Large intestine (tissue), 3 donors: ENCODE results near the gene NPM1. TPM values are rescaled to one million over a fixed set of nuclear protein-coding genes. Genes with fewer than 3 reads are reported as not detected.

Experiments
- DNase-seq, 2 donors: peaks; one replicate each; pipeline versions ENCODE4 v3.0.0 to v3.0.0-alpha.2; 2013
- H3K27ac ChIP-seq: one replicate; pipeline ENCODE4 v1.5.1; 2013; ENCODE audit warnings: low read length
- H3K27me3 ChIP-seq: 2 replicates; pipeline ENCODE4 v1.6.1; 2013; ENCODE audit warnings: low read length; ENCODE audit not compliant: control insufficient read depth, insufficient read depth
- H3K36me3 ChIP-seq: 2 replicates; pipeline ENCODE4 v1.6.1; 2013; ENCODE audit warnings: low read length; ENCODE audit not compliant: control insufficient read depth, insufficient read depth
- H3K4me1 ChIP-seq: one replicate; pipeline ENCODE4 v1.6.1; 2013; ENCODE audit warnings: low read length; ENCODE audit not compliant: control insufficient read depth, insufficient read depth
- H3K4me3 ChIP-seq: one replicate; pipeline ENCODE4 v1.5.1; 2013; ENCODE audit warnings: low read length
- H3K9me3 ChIP-seq: one replicate; pipeline ENCODE4 v1.6.1; 2013; ENCODE audit warnings: mild to moderate bottlenecking, low read depth, low read length, moderate library complexity; ENCODE audit not compliant: control insufficient read depth
- WGBS: methylation state at CpG from one replicate; pipeline ENCODE4 v1.1.5; 2013; ENCODE audit warnings: low lambda C conversion rate; ENCODE audit not compliant: insufficient coverage; 5-methylcytosine and 5-hydroxymethylcytosine counted together
- polyA plus RNA-seq: library from polyadenylated mRNA; unstranded; fragments of 120-200 nt; gene quantifications from one replicate; pipeline ENCODE4 v1.2.1, GENCODE V29; 2013

Gene NPM1
- polyA plus RNA-seq, 1 donor = 2,359 TPM

- Histone ChIP-seq H3K4me1 (no peaks in the 10 kb centered on the region), H3K27ac (no peak overlapping the region)
- WGBS = no CpG with 5 or more reads among the region's 20 CpGs
These were observed 39.9 kb downstream of the NPM1 start for GRCh38 chr5:171427318-171428167.

GRCh38 chr5:171428168-171428696 is 40.6 kb downstream of the NPM1 start:
- Histone ChIP-seq H3K9me3 (no peaks in the 10 kb centered on the region), H3K27ac (no peak overlapping the region), H3K36me3 (no peaks in the 10 kb centered on the region), H3K4me3 (no peak overlapping the region), H3K4me1 (no peaks in the 10 kb centered on the region), H3K27me3 (peaks cover 3% of the 10 kb centered on the region)
- WGBS = no CpG with 5 or more reads among the region's 9 CpGs
- no peak for DNase-seq

More at GRCh38 chr5:171427318-171428167, 39.9 kb downstream of the NPM1 start:
- H3K9me3 ChIP-seq = no peaks in the 10 kb centered on the region
- H3K36me3 ChIP-seq = no peaks in the 10 kb centered on the region
- peaks cover 5% of the 10 kb centered on the region for H3K27me3 ChIP-seq
- no peak for DNase-seq
- no peak overlapping the region for H3K4me3 ChIP-seq

GRCh38 chr5:171428809-171429542 is 41.3 kb downstream of the NPM1 start:
- no peak overlapping the region for H3K27ac ChIP-seq
- no peaks in the 10 kb centered on the region for H3K27me3 ChIP-seq
- H3K9me3 ChIP-seq = no peaks in the 10 kb centered on the region
- no CpG with 5 or more reads among the region's 16 CpGs for WGBS
- H3K4me1 ChIP-seq = no peaks in the 10 kb centered on the region
- no peak for DNase-seq
- no peak overlapping the region for H3K4me3 ChIP-seq
- H3K36me3 ChIP-seq = no peaks in the 10 kb centered on the region

GRCh38 chr5:171429543-171429910 is 41.9 kb downstream of the NPM1 start:
- Histone ChIP-seq H3K27me3 (no peaks in the 10 kb centered on the region), H3K27ac (no peak overlapping the region), H3K4me1 (no peaks in the 10 kb centered on the region), H3K9me3 (no peaks in the 10 kb centered on the region), H3K4me3 (no peak overlapping the region), H3K36me3 (no peaks in the 10 kb centered on the region)
- DNase-seq = no peak
- WGBS = no CpG with 5 or more reads among the region's 4 CpGs

- H3K9me3 ChIP-seq = no peaks in the 10 kb centered on the region
- no peaks in the 10 kb centered on the region for H3K27me3 ChIP-seq
- H3K4me3 ChIP-seq = no peak overlapping the region
- WGBS = no CpG with 5 or more reads among the region's 7 CpGs
- DNase-seq = no peak
- no peaks in the 10 kb centered on the region for H3K36me3 ChIP-seq
- H3K27ac ChIP-seq = no peak overlapping the region
- H3K4me1 ChIP-seq = no peaks in the 10 kb centered on the region
These were observed 43.7 kb downstream of the NPM1 start for GRCh38 chr5:171431251-171431777.

- Histone ChIP-seq H3K4me1 (no peaks in the 10 kb centered on the region), H3K9me3 (no peaks in the 10 kb centered on the region), H3K36me3 (no peaks in the 10 kb centered on the region), H3K27ac (no peak overlapping the region), H3K4me3 (no peak overlapping the region), H3K27me3 (no peaks in the 10 kb centered on the region)
- 100% methylated on average over 1 of the region's 8 CpGs for WGBS
- DNase-seq = no peak
These were observed 44.4 kb downstream of the NPM1 start for GRCh38 chr5:171432076-171432475.

- Histone ChIP-seq H3K27ac (no peak overlapping the region), H3K27me3 (no peaks in the 10 kb centered on the region), H3K36me3 (no peaks in the 10 kb centered on the region), H3K9me3 (no peaks in the 10 kb centered on the region), H3K4me1 (no peaks in the 10 kb centered on the region), H3K4me3 (no peak overlapping the region)
- no CpG with 5 or more reads among the region's 16 CpGs for WGBS
- DNase-seq = no peak
These were observed 45.1 kb downstream of the NPM1 start for GRCh38 chr5:171432583-171433351.

GRCh38 chr5:171433352-171433698 is 45.7 kb downstream of the NPM1 start:
- H3K9me3 ChIP-seq = no peaks in the 10 kb centered on the region
- no CpG with 5 or more reads among the region's 6 CpGs for WGBS
- no peaks in the 10 kb centered on the region for H3K4me1 ChIP-seq
- no peak overlapping the region for H3K4me3 ChIP-seq
- H3K36me3 ChIP-seq = no peaks in the 10 kb centered on the region
- H3K27ac ChIP-seq = no peak overlapping the region
- H3K27me3 ChIP-seq = no peaks in the 10 kb centered on the region
- DNase-seq = no peak

GRCh38 chr5:171433982-171434676 is 46.5 kb downstream of the NPM1 start:
- no peak for DNase-seq
- Histone ChIP-seq H3K27me3 (no peaks in the 10 kb centered on the region), H3K27ac (no peak overlapping the region), H3K9me3 (no peaks in the 10 kb centered on the region), H3K4me1 (no peaks in the 10 kb centered on the region), H3K36me3 (no peaks in the 10 kb centered on the region), H3K4me3 (no peak overlapping the region)
- no CpG with 5 or more reads among the region's 5 CpGs for WGBS
